Gastrocnemius medialis (tissue), 4 donors: ENCODE data around the gene IFITM10. TPM values are rescaled to one million over a fixed set of nuclear protein-coding genes. Genes with fewer than 3 reads are reported as not detected.

Experiments used
- ATAC-seq, 2 donors: fragments of 150-250 bp; one replicate each; pipeline ENCODE4 v1.9.1; 2016
- DNase-seq, 2 donors: peaks; one replicate each; pipeline ENCODE4 v3.0.0-alpha.2; 2019
- H3K27ac ChIP-seq, 4 donors: fragments of 200-600 bp; sonication (generic); 1 replicate in 1 of 4; 2 replicates in 3 of 4; pipeline ENCODE4 v1.5.1; 2016 to 2018; ENCODE audit warnings: mild to moderate bottlenecking in 2 of 4, moderate library complexity in 1 of 4
- H3K27me3 ChIP-seq, 3 donors: fragments of 200-600 bp; sonication (generic) in 2 of 3; 1 replicate in 1 of 3; 2 replicates in 2 of 3; pipeline versions ENCODE4 v1.5.1 to v1.6.0; 2016 to 2019; ENCODE audit warnings: mild to moderate bottlenecking in 1 of 3, moderate library complexity in 1 of 3
- H3K36me3 ChIP-seq, 2 donors: fragments of 200-600 bp; sonication (generic) in 1 of 2; one replicate each; pipeline ENCODE4 v1.5.1; 2017 to 2018
- H3K4me1 ChIP-seq, 2 donors: fragments of 200-600 bp; sonication (generic) in 1 of 2; one replicate each; pipeline ENCODE4 v1.5.1; 2016 to 2017; ENCODE audit warnings: mild to moderate bottlenecking in 2 of 2
- H3K4me3 ChIP-seq, 4 donors: fragments of 200-600 bp; sonication (generic) in 3 of 4; 1 replicate in 1 of 4; 2 replicates in 3 of 4; pipeline ENCODE4 v1.5.1; 2016 to 2019; ENCODE audit warnings: mild to moderate bottlenecking in 2 of 4
- H3K9me3 ChIP-seq, 3 donors: fragments of 200-600 bp; sonication (generic) in 2 of 3; 1 replicate in 1 of 3; 2 replicates in 2 of 3; pipeline ENCODE4 v1.5.1; 2016 to 2019
- CTCF ChIP-seq, 5 experiments: fragments of 450-650 bp in 3 of 5; fragments of 200-600 bp in 2 of 5; sonication (generic) in 2 of 5; IDR thresholded peaks in 4 of 5; conservative IDR thresholded peaks in 1 of 5; 1 replicate in 4 of 5; 2 replicates in 1 of 5; pipeline ENCODE4 v1.5.1; 2016 to 2019; ENCODE audit warnings: antibody characterized with exemption in 5 of 5, mild to moderate bottlenecking in 3 of 5, moderate library complexity in 3 of 5
- POLR2A ChIP-seq, 2 donors: fragments of 450-650 bp; IDR thresholded peaks; one replicate each; pipeline ENCODE4 v1.6.1; 2017; ENCODE audit warnings: antibody characterized with exemption in 2 of 2, mild to moderate bottlenecking in 2 of 2, moderate library complexity in 2 of 2
- in situ Hi-C, 4 donors: fragments of 200-750 bp; cut with MboI; loops; one replicate each; pipeline versions ENCODE4 v1.15.0 to v1.8.0; 2017; ENCODE audit warnings: low sequenced_read_pairs in 4 of 4
- intact Hi-C: fragments of 100-400 bp; cut with DNase I; formaldehyde crosslinking; loops from one replicate; pipeline ENCODE4 v1.15.1; 2023; ENCODE audit warnings: low total_unique reads
- total RNA-seq, 4 donors: library from RNA; depleted of rRNA; stranded (reverse); fragments of >200 nt; gene quantifications; one replicate each; pipeline versions ENCODE4 v1.1.0 to v1.2.3, GENCODE V29; 2016

IFITM10 gene
- 1 to 10 TPM; 1.1 to 7.2 (median 4.9) TPM for total RNA-seq

- in situ Hi-C loops (no loop called here), intact Hi-C loops (no loop called here)
- H3K36me3 ChIP-seq: peaks cover 0 to 26% of the 10 kb centered on the region in 2 donors
- DNase-seq (peak in 1 of 2 donors; percentile 42), ATAC-seq (no peak)
- peaks cover 63 to 79% of the 10 kb centered on the region in 2 donors for H3K4me1 ChIP-seq
- H3K27ac ChIP-seq: peak within 1 kb of the TSS; percentile 83 to 90 (median 88)
- H3K27me3 ChIP-seq: no peaks in the 10 kb centered on the region
- H3K9me3 ChIP-seq: no peaks in the 10 kb centered on the region
- TF ChIP-seq POLR2A (IDR thresholded peaks at IDR 0.05) (no peak), CTCF (IDR thresholded peaks at IDR 0.05 in 4 of 5, conservative IDR thresholded peaks at IDR 0.05 in 1 of 5) (no peak)
- H3K4me3 ChIP-seq: peak within 1 kb of the TSS in 1 of 4 donors; percentile 62
Measured at GRCh38 chr11:1750481-1750839, at the start of gene IFITM10. Gene IFITM10 (minus strand): TSS chr11:1750595. CDS start chr11:1750442, 153 bp downstream.

- in situ Hi-C loops: no loop called here
Measured at GRCh38 chr11:1797391-1798125, 47.2 kb upstream of the IFITM10 start.

GRCh38 chr11:1796413-1797011, 46.1 kb upstream of the IFITM10 start:
- DNase-seq (no peak), ATAC-seq (no peak)
- no peaks in the 10 kb centered on the region for H3K36me3 ChIP-seq
- intact Hi-C loops (no loop called here), in situ Hi-C loops (no loop called here)
- TF ChIP-seq CTCF (IDR thresholded peaks at IDR 0.05 in 4 of 5, conservative IDR thresholded peaks at IDR 0.05 in 1 of 5): no peak
- H3K27ac ChIP-seq: no peak overlapping the region
- H3K4me1 ChIP-seq: no peaks in the 10 kb centered on the region
- no peak overlapping the region for H3K4me3 ChIP-seq
- peaks cover 0 to 20% (median 12%) of the 10 kb centered on the region in 3 donors for H3K27me3 ChIP-seq
- H3K9me3 ChIP-seq: no peaks in the 10 kb centered on the region

More at GRCh38 chr11:1797391-1798125, 47.2 kb upstream of the IFITM10 start:
- intact Hi-C loops: no loop called here
- H3K27ac ChIP-seq: no peak overlapping the region
- no peak for DNase-seq
- no peaks in the 10 kb centered on the region for H3K9me3 ChIP-seq
- no peak for TF ChIP-seq CTCF (IDR thresholded peaks at IDR 0.05 in 4 of 5, conservative IDR thresholded peaks at IDR 0.05 in 1 of 5)
- no peak for TF ChIP-seq POLR2A (IDR thresholded peaks at IDR 0.05)
- H3K27me3 ChIP-seq: peaks cover 4 to 19% (median 12%) of the 10 kb centered on the region in 3 donors
- H3K4me1 ChIP-seq: no peaks in the 10 kb centered on the region
- no peak overlapping the region for H3K4me3 ChIP-seq
- no peaks in the 10 kb centered on the region for H3K36me3 ChIP-seq
- ATAC-seq: no peak

DNA sequence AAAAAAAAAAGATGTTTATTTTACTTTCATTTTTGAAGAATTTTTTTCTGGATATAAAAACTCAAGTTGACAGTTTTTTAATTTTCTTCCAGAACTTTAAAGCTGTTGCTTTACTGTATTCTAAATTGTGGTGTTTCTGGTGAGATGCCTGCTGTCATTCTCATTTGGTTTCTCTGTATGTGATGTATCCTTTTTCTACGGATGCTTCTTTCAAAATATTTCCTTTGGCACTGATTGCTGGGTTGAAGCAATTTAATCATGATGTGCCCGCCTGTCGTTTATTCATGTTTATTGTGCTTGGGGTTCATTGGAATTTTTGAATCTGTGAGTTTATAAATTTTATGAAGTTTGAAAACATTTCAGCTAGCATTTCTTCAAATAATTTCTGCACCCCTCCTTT, 42.7 kb upstream of the IFITM10 start:
- Histone ChIP-seq H3K27me3 (peaks cover 0 to 19% (median 13%) of the 10 kb centered on the region in 3 donors), H3K27ac (no peak overlapping the region), H3K4me3 (no peak overlapping the region), H3K9me3 (no peaks in the 10 kb centered on the region), H3K36me3 (no peaks in the 10 kb centered on the region), H3K4me1 (no peaks in the 10 kb centered on the region)
- intact Hi-C loops: no loop called here
- no peak for TF ChIP-seq POLR2A (IDR thresholded peaks at IDR 0.05)
- no peak for DNase-seq
- in situ Hi-C loops: no loop called here
- ATAC-seq: no peak

- no peak for DNase-seq
- intact Hi-C loops (no loop called here), in situ Hi-C loops (no loop called here)
- H3K9me3 ChIP-seq: no peaks in the 10 kb centered on the region
- no peak overlapping the region for H3K4me3 ChIP-seq
- no peak for TF ChIP-seq POLR2A (IDR thresholded peaks at IDR 0.05)
- no peak for TF ChIP-seq CTCF (IDR thresholded peaks at IDR 0.05 in 4 of 5, conservative IDR thresholded peaks at IDR 0.05 in 1 of 5)
- H3K36me3 ChIP-seq: no peaks in the 10 kb centered on the region
- peaks cover 0 to 19% (median 11%) of the 10 kb centered on the region in 3 donors for H3K27me3 ChIP-seq
- H3K27ac ChIP-seq: no peak overlapping the region
- no peak for ATAC-seq
- H3K4me1 ChIP-seq: no peaks in the 10 kb centered on the region
Measured at GRCh38 chr11:1792461-1792860, 42.1 kb upstream of the IFITM10 start.
